HEK293 (cell line): Measurements from ENCODE around the gene SART3.

Experiments used
- GLI2 ChIP-seq: fragments of 450-650 bp; formaldehyde crosslinking; IDR thresholded peaks from 2 replicates; pipeline ENCODE4; 2017; ENCODE audit warnings: missing biosample characterization, missing genetic modification characterization, low read depth, borderline replicate concordance
- GLIS1 ChIP-seq: fragments of 450-650 bp; formaldehyde crosslinking; IDR thresholded peaks from 2 replicates; pipeline ENCODE4 v1.5.1; 2016; ENCODE audit warnings: missing biosample characterization, missing genetic modification characterization
- HOXA7 ChIP-seq: sonication (generic); formaldehyde crosslinking; IDR thresholded peaks from 2 replicates; pipeline ENCODE4 v1.8.1; 2022; ENCODE audit warnings: missing genetic modification reagents, borderline replicate concordance
- IKZF3 ChIP-seq: fragments of 450-650 bp; IDR thresholded peaks from 2 replicates; pipeline ENCODE4 v1.5.0; 2018; ENCODE audit warnings: missing biosample characterization, mild to moderate bottlenecking, missing genetic modification characterization, moderate library complexity
- MEIS1 ChIP-seq: sonication (generic); formaldehyde crosslinking; IDR thresholded peaks from 2 replicates; pipeline ENCODE4 v1.8.1; 2022; ENCODE audit warnings: missing genetic modification reagents, mild to moderate bottlenecking, borderline replicate concordance
- PRDM1 ChIP-seq: fragments of 450-650 bp; formaldehyde crosslinking; IDR thresholded peaks from 2 replicates; pipeline ENCODE4; 2016; ENCODE audit warnings: missing biosample characterization, missing genetic modification characterization
- RBAK ChIP-seq: fragments of 450-650 bp; formaldehyde crosslinking; IDR thresholded peaks from 2 replicates; pipeline ENCODE4 v1.5.1; 2016; ENCODE audit warnings: missing biosample characterization, missing genetic modification characterization
- SP2 ChIP-seq: fragments of 450-650 bp; formaldehyde crosslinking; IDR thresholded peaks from 2 replicates; pipeline ENCODE4 v1.5.1; 2016; ENCODE audit warnings: missing biosample characterization, missing genetic modification characterization
- TCF7L2 ChIP-seq: IDR thresholded peaks from 2 replicates; pipeline ENCODE4 v1.6.1; 2011; ENCODE audit warnings: low read depth, mild to moderate bottlenecking, inconsistent platforms, low read length, moderate library complexity, borderline replicate concordance
- ZFP69B ChIP-seq: fragments of 450-650 bp; formaldehyde crosslinking; IDR thresholded peaks from 2 replicates; pipeline ENCODE4 v1.5.1; 2016; ENCODE audit warnings: missing biosample characterization, missing genetic modification characterization
- ZNF174 ChIP-seq: fragments of 450-650 bp; formaldehyde crosslinking; IDR thresholded peaks from 2 replicates; pipeline ENCODE4 v1.5.0; 2017; ENCODE audit warnings: missing biosample characterization, mild to moderate bottlenecking, missing genetic modification characterization
- ZNF274 ChIP-seq, 2 experiments: fragments of 200-500 bp in 1 of 2; fragments of 450-650 bp in 1 of 2; sonication (Bioruptor generic) in 1 of 2; formaldehyde crosslinking in 1 of 2; IDR thresholded peaks; 2 replicates each; pipeline versions ENCODE4 v1.5.1 to v1.6.1; 2014 to 2016; ENCODE audit warnings: borderline replicate concordance in 1 of 2, inconsistent platforms in 1 of 2, low read length in 1 of 2, missing biosample characterization in 1 of 2, missing genetic modification characterization in 1 of 2
- ZNF335 ChIP-seq: fragments of 450-650 bp; formaldehyde crosslinking; conservative IDR thresholded peaks from 2 replicates; pipeline ENCODE4 v1.5.1; 2016; ENCODE audit warnings: missing biosample characterization, missing genetic modification characterization
- ZNF350 ChIP-seq: fragments of 450-650 bp; formaldehyde crosslinking; IDR thresholded peaks from 2 replicates; pipeline ENCODE4 v1.5.0; 2017; ENCODE audit warnings: missing biosample characterization, mild to moderate bottlenecking, missing genetic modification characterization
- ZNF366 ChIP-seq: fragments of 450-650 bp; formaldehyde crosslinking; conservative IDR thresholded peaks from 2 replicates; pipeline ENCODE4 v1.5.1; 2016; ENCODE audit warnings: missing biosample characterization, missing genetic modification characterization
- ZNF394 ChIP-seq: fragments of 450-650 bp; formaldehyde crosslinking; IDR thresholded peaks from 2 replicates; pipeline ENCODE4 v1.5.1; 2016; ENCODE audit warnings: missing biosample characterization, missing genetic modification characterization, mild to moderate bottlenecking, moderate library complexity, borderline replicate concordance
- ZNF473 ChIP-seq: fragments of 450-650 bp; formaldehyde crosslinking; IDR thresholded peaks from 2 replicates; pipeline ENCODE4 v1.5.1; 2017; ENCODE audit warnings: missing biosample characterization, missing genetic modification characterization
- ZNF510 ChIP-seq: fragments of 450-650 bp; formaldehyde crosslinking; IDR thresholded peaks from 2 replicates; pipeline ENCODE4 v1.5.1; 2018; ENCODE audit warnings: mild to moderate bottlenecking, missing genetic modification characterization, missing biosample characterization; ENCODE audit not compliant: insufficient replicate concordance
- ZNF654 ChIP-seq: fragments of 450-650 bp; formaldehyde crosslinking; IDR thresholded peaks from 2 replicates; pipeline ENCODE4 v1.5.1; 2016; ENCODE audit warnings: low read depth, missing biosample characterization, missing genetic modification characterization
- ZSCAN23 ChIP-seq: fragments of 450-650 bp; formaldehyde crosslinking; IDR thresholded peaks from 2 replicates; pipeline ENCODE4 v1.5.1; 2016; ENCODE audit warnings: missing biosample characterization, missing genetic modification characterization
- TF ChIP-seq, protein P1 (sequence below): fragments of 450-650 bp; formaldehyde crosslinking; IDR thresholded peaks from 2 replicates; pipeline ENCODE4 v1.5.1; 2016; ENCODE audit warnings: missing biosample characterization, missing genetic modification characterization, borderline replicate concordance
- TF ChIP-seq, protein P2 (sequence below): fragments of 450-650 bp; formaldehyde crosslinking; IDR thresholded peaks from 2 replicates; pipeline ENCODE4 v1.5.1; 2016; ENCODE audit warnings: missing biosample characterization, missing genetic modification characterization
- TF ChIP-seq, protein P3 (sequence below): fragments of 450-650 bp; formaldehyde crosslinking; IDR thresholded peaks from 2 replicates; pipeline ENCODE4; 2016; ENCODE audit warnings: missing biosample characterization, missing genetic modification characterization
- TF ChIP-seq, protein P4 (sequence below): fragments of 450-650 bp; formaldehyde crosslinking; IDR thresholded peaks from 2 replicates; pipeline ENCODE4 v1.5.1; 2016; ENCODE audit warnings: missing biosample characterization, missing genetic modification characterization
- TF ChIP-seq, protein P5 (sequence below): fragments of 450-650 bp; formaldehyde crosslinking; IDR thresholded peaks from 2 replicates; pipeline ENCODE4 v1.5.1; 2016; ENCODE audit warnings: missing biosample characterization, missing genetic modification characterization
- TF ChIP-seq, protein P6 (sequence below): fragments of 450-650 bp; formaldehyde crosslinking; IDR thresholded peaks from 2 replicates; pipeline ENCODE4 v1.5.1; 2016; ENCODE audit warnings: missing biosample characterization, missing genetic modification characterization

Gene SART3

DNA sequence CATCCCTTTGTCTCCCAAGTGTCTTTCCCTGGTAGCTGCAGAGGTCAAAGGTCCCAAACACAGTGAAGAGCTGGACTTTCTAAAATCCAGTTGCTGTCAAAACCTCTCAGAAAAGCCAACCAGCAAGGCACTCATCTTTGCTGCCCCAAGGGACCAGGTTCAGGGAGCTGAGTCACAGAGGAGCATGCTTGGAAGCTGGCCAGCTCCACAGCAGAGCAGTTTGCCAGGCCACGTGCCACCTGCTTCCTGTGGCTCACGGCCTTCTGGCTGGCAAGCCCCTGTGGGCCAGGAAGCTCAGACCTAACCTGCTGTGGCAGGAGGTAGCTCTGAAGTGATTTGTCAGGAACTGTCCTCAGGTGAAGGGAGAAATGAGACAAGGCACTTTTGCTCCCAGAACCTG, 5.0 kb upstream of the SART3 start (continued):
- TF ChIP-seq, protein P1, sequence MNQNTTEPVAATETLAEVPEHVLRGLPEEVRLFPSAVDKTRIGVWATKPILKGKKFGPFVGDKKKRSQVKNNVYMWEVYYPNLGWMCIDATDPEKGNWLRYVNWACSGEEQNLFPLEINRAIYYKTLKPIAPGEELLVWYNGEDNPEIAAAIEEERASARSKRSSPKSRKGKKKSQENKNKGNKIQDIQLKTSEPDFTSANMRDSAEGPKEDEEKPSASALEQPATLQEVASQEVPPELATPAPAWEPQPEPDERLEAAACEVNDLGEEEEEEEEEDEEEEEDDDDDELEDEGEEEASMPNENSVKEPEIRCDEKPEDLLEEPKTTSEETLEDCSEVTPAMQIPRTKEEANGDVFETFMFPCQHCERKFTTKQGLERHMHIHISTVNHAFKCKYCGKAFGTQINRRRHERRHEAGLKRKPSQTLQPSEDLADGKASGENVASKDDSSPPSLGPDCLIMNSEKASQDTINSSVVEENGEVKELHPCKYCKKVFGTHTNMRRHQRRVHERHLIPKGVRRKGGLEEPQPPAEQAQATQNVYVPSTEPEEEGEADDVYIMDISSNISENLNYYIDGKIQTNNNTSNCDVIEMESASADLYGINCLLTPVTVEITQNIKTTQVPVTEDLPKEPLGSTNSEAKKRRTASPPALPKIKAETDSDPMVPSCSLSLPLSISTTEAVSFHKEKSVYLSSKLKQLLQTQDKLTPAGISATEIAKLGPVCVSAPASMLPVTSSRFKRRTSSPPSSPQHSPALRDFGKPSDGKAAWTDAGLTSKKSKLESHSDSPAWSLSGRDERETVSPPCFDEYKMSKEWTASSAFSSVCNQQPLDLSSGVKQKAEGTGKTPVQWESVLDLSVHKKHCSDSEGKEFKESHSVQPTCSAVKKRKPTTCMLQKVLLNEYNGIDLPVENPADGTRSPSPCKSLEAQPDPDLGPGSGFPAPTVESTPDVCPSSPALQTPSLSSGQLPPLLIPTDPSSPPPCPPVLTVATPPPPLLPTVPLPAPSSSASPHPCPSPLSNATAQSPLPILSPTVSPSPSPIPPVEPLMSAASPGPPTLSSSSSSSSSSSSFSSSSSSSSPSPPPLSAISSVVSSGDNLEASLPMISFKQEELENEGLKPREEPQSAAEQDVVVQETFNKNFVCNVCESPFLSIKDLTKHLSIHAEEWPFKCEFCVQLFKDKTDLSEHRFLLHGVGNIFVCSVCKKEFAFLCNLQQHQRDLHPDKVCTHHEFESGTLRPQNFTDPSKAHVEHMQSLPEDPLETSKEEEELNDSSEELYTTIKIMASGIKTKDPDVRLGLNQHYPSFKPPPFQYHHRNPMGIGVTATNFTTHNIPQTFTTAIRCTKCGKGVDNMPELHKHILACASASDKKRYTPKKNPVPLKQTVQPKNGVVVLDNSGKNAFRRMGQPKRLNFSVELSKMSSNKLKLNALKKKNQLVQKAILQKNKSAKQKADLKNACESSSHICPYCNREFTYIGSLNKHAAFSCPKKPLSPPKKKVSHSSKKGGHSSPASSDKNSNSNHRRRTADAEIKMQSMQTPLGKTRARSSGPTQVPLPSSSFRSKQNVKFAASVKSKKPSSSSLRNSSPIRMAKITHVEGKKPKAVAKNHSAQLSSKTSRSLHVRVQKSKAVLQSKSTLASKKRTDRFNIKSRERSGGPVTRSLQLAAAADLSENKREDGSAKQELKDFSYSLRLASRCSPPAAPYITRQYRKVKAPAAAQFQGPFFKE (tag by site-specific recombination), result no peak
- TF ChIP-seq RBAK (tag by site-specific recombination) (no peak), ZNF510 (tag by site-specific recombination) (no peak), PRDM1 (no peak), ZNF350 (no peak), ZNF654 (tag by site-specific recombination) (no peak), SP2 (tag by site-specific recombination) (no peak), ZNF335 (tag by site-specific recombination) (0 out of 2 replicates have a peak, but pooled peaks have one; percentile 19), GLI2 (tag by site-specific recombination) (no peak), ZSCAN23 (tag by site-specific recombination) (no peak), TCF7L2 (no peak), IKZF3 (tag by site-specific recombination) (0 out of 2 replicates have a peak, but pooled peaks have one; percentile 19), MEIS1 (CRISPR knock-in tag) (no peak), GLIS1 (tag by site-specific recombination) (peak; percentile 51; the same call in 1 of the 2 replicates), ZFP69B (tag by site-specific recombination) (no peak), HOXA7 (CRISPR knock-in tag) (no peak), ZNF274 (IDR thresholded peaks at IDR 0.05; ENCODE audit: low read length) (no peak), ZNF274 (tag by site-specific recombination; IDR thresholded peaks at IDR 0.05; ENCODE audit: borderline replicate concordance) (no peak), ZNF366 (tag by site-specific recombination) (peak; percentile 43; the same call in 1 of the 2 replicates), ZNF394 (tag by site-specific recombination) (no peak), ZNF473 (tag by site-specific recombination) (no peak), ZNF174 (tag by site-specific recombination) (no peak)
- TF ChIP-seq, protein P2, sequence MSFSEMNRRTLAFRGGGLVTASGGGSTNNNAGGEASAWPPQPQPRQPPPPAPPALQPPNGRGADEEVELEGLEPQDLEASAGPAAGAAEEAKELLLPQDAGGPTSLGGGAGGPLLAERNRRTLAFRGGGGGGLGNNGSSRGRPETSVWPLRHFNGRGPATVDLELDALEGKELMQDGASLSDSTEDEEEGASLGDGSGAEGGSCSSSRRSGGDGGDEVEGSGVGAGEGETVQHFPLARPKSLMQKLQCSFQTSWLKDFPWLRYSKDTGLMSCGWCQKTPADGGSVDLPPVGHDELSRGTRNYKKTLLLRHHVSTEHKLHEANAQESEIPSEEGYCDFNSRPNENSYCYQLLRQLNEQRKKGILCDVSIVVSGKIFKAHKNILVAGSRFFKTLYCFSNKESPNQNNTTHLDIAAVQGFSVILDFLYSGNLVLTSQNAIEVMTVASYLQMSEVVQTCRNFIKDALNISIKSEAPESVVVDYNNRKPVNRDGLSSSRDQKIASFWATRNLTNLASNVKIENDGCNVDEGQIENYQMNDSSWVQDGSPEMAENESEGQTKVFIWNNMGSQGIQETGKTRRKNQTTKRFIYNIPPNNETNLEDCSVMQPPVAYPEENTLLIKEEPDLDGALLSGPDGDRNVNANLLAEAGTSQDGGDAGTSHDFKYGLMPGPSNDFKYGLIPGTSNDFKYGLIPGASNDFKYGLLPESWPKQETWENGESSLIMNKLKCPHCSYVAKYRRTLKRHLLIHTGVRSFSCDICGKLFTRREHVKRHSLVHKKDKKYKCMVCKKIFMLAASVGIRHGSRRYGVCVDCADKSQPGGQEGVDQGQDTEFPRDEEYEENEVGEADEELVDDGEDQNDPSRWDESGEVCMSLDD (tag by site-specific recombination), result no peak
- TF ChIP-seq, protein P3, sequence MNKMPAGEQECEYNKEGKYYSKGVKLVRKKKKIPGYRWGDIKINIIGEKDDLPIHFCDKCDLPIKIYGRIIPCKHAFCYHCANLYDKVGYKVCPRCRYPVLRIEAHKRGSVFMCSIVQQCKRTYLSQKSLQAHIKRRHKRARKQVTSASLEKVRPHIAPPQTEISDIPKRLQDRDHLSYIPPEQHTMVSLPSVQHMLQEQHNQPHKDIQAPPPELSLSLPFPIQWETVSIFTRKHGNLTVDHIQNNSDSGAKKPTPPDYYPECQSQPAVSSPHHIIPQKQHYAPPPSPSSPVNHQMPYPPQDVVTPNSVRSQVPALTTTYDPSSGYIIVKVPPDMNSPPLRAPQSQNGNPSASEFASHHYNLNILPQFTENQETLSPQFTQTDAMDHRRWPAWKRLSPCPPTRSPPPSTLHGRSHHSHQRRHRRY (tag by site-specific recombination), result no peak
- TF ChIP-seq, protein P4, sequence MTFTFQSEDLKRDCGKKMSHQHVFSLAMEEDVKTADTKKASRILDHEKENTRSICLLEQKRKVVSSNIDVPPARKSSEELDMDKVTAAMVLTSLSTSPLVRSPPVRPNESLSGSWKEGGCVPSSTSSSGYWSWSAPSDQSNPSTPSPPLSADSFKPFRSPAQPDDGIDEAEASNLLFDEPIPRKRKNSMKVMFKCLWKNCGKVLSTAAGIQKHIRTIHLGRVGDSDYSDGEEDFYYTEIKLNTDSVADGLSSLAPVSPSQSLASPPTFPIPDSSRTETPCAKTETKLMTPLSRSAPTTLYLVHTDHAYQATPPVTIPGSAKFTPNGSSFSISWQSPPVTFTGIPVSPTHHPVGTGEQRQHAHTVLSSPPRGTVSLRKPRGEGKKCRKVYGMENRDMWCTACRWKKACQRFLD (tag by site-specific recombination), result no peak
- TF ChIP-seq, protein P5, sequence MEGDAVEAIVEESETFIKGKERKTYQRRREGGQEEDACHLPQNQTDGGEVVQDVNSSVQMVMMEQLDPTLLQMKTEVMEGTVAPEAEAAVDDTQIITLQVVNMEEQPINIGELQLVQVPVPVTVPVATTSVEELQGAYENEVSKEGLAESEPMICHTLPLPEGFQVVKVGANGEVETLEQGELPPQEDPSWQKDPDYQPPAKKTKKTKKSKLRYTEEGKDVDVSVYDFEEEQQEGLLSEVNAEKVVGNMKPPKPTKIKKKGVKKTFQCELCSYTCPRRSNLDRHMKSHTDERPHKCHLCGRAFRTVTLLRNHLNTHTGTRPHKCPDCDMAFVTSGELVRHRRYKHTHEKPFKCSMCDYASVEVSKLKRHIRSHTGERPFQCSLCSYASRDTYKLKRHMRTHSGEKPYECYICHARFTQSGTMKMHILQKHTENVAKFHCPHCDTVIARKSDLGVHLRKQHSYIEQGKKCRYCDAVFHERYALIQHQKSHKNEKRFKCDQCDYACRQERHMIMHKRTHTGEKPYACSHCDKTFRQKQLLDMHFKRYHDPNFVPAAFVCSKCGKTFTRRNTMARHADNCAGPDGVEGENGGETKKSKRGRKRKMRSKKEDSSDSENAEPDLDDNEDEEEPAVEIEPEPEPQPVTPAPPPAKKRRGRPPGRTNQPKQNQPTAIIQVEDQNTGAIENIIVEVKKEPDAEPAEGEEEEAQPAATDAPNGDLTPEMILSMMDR, result no peak
- TF ChIP-seq, protein P6, sequence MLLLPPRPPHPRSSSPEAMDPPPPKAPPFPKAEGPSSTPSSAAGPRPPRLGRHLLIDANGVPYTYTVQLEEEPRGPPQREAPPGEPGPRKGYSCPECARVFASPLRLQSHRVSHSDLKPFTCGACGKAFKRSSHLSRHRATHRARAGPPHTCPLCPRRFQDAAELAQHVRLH (tag by site-specific recombination), result no peak
